GM19035 (cell line): ENCODE measurements around the gene HCRTR2.

Experiments used
- ATAC-seq: cut with Tn5 transposase; IDR thresholded peaks from one replicate; pipeline ENCODE4 v1.9.1; 2021; ENCODE audit not compliant: unreplicated experiment

The HCRTR2 gene

DNA sequence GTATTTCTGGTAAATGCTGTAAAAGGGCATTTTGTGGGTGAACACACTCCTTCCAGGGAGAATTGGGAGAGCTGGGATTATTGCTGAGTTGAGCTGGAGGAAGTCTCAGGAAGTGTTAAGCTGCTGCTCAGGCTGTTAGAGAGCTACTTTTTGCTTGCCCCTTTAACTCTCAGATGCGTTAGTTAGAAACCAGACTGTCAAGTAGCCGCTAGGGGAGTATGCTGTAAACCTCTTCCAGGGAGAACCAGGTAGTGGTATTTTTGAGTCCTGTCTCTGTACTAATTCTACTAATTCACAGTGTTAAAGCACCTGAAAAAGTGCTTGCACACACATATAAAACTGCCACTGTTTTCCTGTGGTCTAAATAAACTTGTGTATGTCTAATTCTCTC is 146.4 kb downstream of the HCRTR2 start:
- no peak for ATAC-seq

DNA sequence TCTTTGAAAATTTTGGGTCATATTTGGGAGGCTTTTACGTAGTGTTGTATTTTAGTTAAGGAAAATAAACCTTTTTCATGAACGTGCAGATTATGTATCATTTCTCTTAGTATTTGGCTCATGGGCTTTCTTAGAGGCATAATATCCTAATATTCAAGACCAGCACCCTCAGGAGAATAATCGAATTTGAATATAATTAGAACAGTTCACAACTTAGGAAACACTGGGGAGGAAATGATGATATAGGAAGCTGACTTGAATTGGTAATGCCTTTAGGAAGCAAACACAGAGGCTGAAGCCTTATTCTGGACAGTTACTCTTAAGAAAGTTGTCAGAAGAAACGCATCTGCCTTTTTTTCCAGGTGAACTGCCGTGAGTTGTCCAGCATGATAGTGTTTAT is 152.9 kb downstream of the HCRTR2 start, which contains the start of gene GFRAL:
Gene GFRAL, plus strand, starts transcription at position 301 of the 400 bp plus-strand sequence. Its CDS starts 86 bp downstream, at position 387.
- no peak for ATAC-seq
